GM19438 (cell line): ENCODE results near the gene ACOT9.
"Not testable (repeated sequence)": the region's sequence is repeated elsewhere in the genome, so short reads cannot be mapped to it uniquely, and the experiment has no call there.

ENCODE experiments used
- ATAC-seq: cut with Tn5 transposase; IDR thresholded peaks from one replicate; pipeline ENCODE4 v1.9.1; 2021; ENCODE audit warnings: low read depth; ENCODE audit not compliant: unreplicated experiment

The ACOT9 gene

GRCh38 chrX:23705235-23705634, 37.8 kb downstream of the ACOT9 start:
- ATAC-seq: no peak

- no peak for ATAC-seq
These were observed 38.3 kb downstream of the ACOT9 start for GRCh38 chrX:23704673-23705206.

- peak; percentile 64 for ATAC-seq
These were observed 43.4 kb downstream of the ACOT9 start for GRCh38 chrX:23699636-23700194.

- peak; percentile 75 for ATAC-seq
These were observed 48.5 kb downstream of the ACOT9 start for GRCh38 chrX:23694606-23695005.

GRCh38 chrX:23692166-23692565, 50.9 kb downstream of the ACOT9 start:
- no peak for ATAC-seq

- not testable (repeated sequence) for ATAC-seq
These were observed 66.6 kb downstream of the ACOT9 start for GRCh38 chrX:23676486-23676885.

GRCh38 chrX:23673108-23673507, 70.0 kb downstream of the ACOT9 start:
- no peak for ATAC-seq

GRCh38 chrX:23670528-23670927, 72.5 kb downstream of the ACOT9 start:
- ATAC-seq: no peak

- peak; percentile 60 for ATAC-seq
These were observed 74.7 kb downstream of the ACOT9 start for GRCh38 chrX:23668335-23668734.

GRCh38 chrX:23667239-23668177, 75.6 kb downstream of the ACOT9 start, which contains the start of gene PRDX4:
Gene PRDX4, plus strand, starts transcription at chrX:23667493. Its CDS starts 78 bp downstream, at chrX:23667571.
- ATAC-seq: peak; percentile 55

GRCh38 chrX:23666282-23666681, 76.8 kb downstream of the ACOT9 start:
- no peak for ATAC-seq

GRCh38 chrX:23664496-23664895, 78.6 kb downstream of the ACOT9 start:
- no peak for ATAC-seq

GRCh38 chrX:23662853-23663252, 80.2 kb downstream of the ACOT9 start:
- no peak for ATAC-seq

GRCh38 chrX:23662187-23662586, 80.9 kb downstream of the ACOT9 start:
- no peak for ATAC-seq

- ATAC-seq: no peak
These were observed 81.4 kb downstream of the ACOT9 start for GRCh38 chrX:23661671-23662070.

GRCh38 chrX:23660766-23661132, 82.3 kb downstream of the ACOT9 start:
- ATAC-seq: no peak

GRCh38 chrX:23660083-23660765, 82.9 kb downstream of the ACOT9 start:
- ATAC-seq: not testable (repeated sequence)

GRCh38 chrX:23659339-23659738, 83.7 kb downstream of the ACOT9 start:
- ATAC-seq: no peak

- ATAC-seq: no peak
These were observed 86.4 kb downstream of the ACOT9 start for GRCh38 chrX:23656684-23657083.

- ATAC-seq: no peak
These were observed 87.0 kb downstream of the ACOT9 start for GRCh38 chrX:23656091-23656490.
